DOHH2 (cell line): Measurements from ENCODE around the gene YIF1A.

ENCODE experiments used
- CTCF ChIP-seq: fragments of 200-600 bp; sonication (generic); IDR thresholded peaks from one replicate; pipeline ENCODE4 v1.5.1; 2014; ENCODE audit warnings: antibody characterized with exemption, mild to moderate bottlenecking, low read depth, low read length; ENCODE audit not compliant: poor library complexity, severe bottlenecking
- EZH2phosphoT487 ChIP-seq: fragments of 200-600 bp; sonication (generic); IDR thresholded peaks from 2 replicates; pipeline ENCODE4 v1.6.1; 2017; ENCODE audit warnings: borderline replicate concordance, mild to moderate bottlenecking, antibody characterized with exemption, low read length, moderate library complexity, mixed read lengths

GRCh38 chr11:66247295-66247694, 41.6 kb downstream of the YIF1A start:
- TF ChIP-seq CTCF: no peak
- TF ChIP-seq EZH2phosphoT487: no peak
